RWPE1 (cell line): ENCODE results near the gene GABPB2.
A peak's percentile ranks its signal among the peaks of the same experiment; 100 is the strongest.

Source experiments
- CTCF ChIA-PET: fragments of 350-600 bp; sonication (Branson Sonifier 250); formaldehyde crosslinking; extraction: SDS; loops from one replicate; lab custom pipeline; 2021; lab: Yijun Ruan, JAX
- POLR2A ChIA-PET: fragments of 400-600 bp; formaldehyde crosslinking; extraction: SDS; loops from one replicate; lab custom pipeline; 2020; ENCODE audit warnings: antibody characterized with exemption; ENCODE audit not compliant: low non-redundant PET; lab: Yijun Ruan, JAX
- DNase-seq: peaks from one replicate; pipeline ENCODE4 v3.0.0; 2012; ENCODE audit warnings: low spot score
- H3K27ac ChIP-seq: fragments of 450-650 bp; 2 replicates; pipeline ENCODE4 v1.5.1; 2017
- CTCF ChIP-seq: fragments of 450-650 bp; conservative IDR thresholded peaks from 2 replicates; pipeline ENCODE4 v1.5.1; 2017; ENCODE audit warnings: low read depth, mild to moderate bottlenecking

The GABPB2 gene

GRCh38 chr1:151098126-151098525 lies 27.6 kb downstream of the GABPB2 start:
- ChIA-PET CTCF (no interaction called here), POLR2A (no interaction called here)
- no peak for TF ChIP-seq CTCF
- no peak for DNase-seq
- H3K27ac ChIP-seq: no peak overlapping the region

GRCh38 chr1:151104630-151105029 lies 34.1 kb downstream of the GABPB2 start:
- ChIA-PET POLR2A (no interaction called here), CTCF (no interaction called here)
- TF ChIP-seq CTCF: no peak
- H3K27ac ChIP-seq: no peak overlapping the region
- DNase-seq: no peak

GRCh38 chr1:151106894-151107293 lies 36.3 kb downstream of the GABPB2 start:
- CTCF ChIA-PET: interaction anchor here (0.6 kb wide), 1 partner anchor 116 kb away, joined by 4 read pairs; no protein-coding TSS in a partner anchor
- no peak for TF ChIP-seq CTCF
- DNase-seq: peak; percentile 70
- POLR2A ChIA-PET: interaction anchor here (0.6 kb wide), 1 partner anchor 33 kb away, joined by 4 read pairs; no protein-coding TSS in a partner anchor
- no peak overlapping the region for H3K27ac ChIP-seq

- no peak for DNase-seq
- peak overlapping the region; percentile 77 for H3K27ac ChIP-seq
- TF ChIP-seq CTCF: no peak
- CTCF ChIA-PET: interaction anchor here (0.7 kb wide), 1 partner anchor 1291 kb away, joined by 4 read pairs; no protein-coding TSS in a partner anchor
- POLR2A ChIA-PET: no interaction called here
These were observed 37.8 kb downstream of the GABPB2 start for GRCh38 chr1:151108331-151108730.

GRCh38 chr1:151113877-151114276 lies 43.3 kb downstream of the GABPB2 start:
- CTCF ChIA-PET: interaction anchor here (0.6 kb wide), 1 partner anchor 32 kb away, joined by 3 read pairs; no protein-coding TSS in a partner anchor
- no peak for TF ChIP-seq CTCF
- no peak for DNase-seq
- no peak overlapping the region for H3K27ac ChIP-seq
- POLR2A ChIA-PET: no interaction called here

- DNase-seq: no peak
- H3K27ac ChIP-seq: no peak overlapping the region
- CTCF ChIA-PET: interaction anchor here (0.6 kb wide), 1 partner anchor 89 kb away, joined by 6 read pairs; the partner anchor contains the start of gene BNIPL
- no peak for TF ChIP-seq CTCF
- POLR2A ChIA-PET: no interaction called here
These were observed 54.3 kb downstream of the GABPB2 start for GRCh38 chr1:151124763-151125403.
